Fibroblast of skin of left quadriceps (primary cell): ENCODE measurements around the gene TMEM208.

Source experiments
- DNase-seq, 2 experiments: peaks; one replicate each; pipeline ENCODE4 v3.0.0-alpha.2; 2013; ENCODE audit warnings: low read depth in 2 of 2

TMEM208 gene

DNA sequence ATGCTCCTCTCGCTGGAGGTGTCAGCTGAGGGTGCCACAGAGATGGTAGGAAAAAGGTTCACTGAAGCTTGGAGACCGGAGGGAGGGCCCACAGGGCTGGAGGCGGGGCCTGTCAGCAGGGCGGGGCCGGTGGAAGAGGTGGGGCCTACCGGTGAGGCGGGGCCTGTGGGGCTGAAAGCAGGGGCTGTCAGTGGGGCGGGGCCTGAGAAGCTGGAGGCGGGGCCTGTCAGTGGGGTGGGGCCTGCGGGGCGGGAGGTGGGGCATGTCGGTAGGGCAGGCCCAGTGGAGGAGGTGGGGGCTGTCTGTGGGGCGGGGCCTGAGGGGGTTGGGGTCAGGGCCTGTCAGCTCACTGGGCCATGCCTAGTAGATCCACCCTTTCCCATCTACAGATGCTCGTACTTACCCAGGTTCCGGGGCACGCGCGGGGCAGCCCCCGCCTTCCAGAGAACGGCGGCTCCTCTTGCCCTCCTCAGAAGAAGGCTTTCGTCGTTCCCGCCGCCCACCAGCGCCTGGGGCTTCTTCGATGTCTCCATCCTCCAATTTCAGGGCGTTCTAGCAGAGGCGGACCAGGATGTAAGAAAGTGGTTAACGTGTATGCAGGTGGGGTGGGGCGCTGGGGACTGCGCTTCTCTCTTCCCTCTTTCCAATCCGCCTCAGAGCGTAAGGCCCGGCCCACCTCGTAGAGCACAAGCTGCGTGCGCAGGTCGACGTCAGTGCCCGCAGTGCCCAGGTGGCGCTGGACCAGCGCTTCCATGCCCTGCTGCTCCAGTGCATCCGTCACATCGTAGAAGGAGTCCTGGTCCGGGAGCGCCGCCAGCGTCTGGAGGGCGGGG is 9.8 kb downstream of the TMEM208 start:
- DNase-seq = no peak

DNA sequence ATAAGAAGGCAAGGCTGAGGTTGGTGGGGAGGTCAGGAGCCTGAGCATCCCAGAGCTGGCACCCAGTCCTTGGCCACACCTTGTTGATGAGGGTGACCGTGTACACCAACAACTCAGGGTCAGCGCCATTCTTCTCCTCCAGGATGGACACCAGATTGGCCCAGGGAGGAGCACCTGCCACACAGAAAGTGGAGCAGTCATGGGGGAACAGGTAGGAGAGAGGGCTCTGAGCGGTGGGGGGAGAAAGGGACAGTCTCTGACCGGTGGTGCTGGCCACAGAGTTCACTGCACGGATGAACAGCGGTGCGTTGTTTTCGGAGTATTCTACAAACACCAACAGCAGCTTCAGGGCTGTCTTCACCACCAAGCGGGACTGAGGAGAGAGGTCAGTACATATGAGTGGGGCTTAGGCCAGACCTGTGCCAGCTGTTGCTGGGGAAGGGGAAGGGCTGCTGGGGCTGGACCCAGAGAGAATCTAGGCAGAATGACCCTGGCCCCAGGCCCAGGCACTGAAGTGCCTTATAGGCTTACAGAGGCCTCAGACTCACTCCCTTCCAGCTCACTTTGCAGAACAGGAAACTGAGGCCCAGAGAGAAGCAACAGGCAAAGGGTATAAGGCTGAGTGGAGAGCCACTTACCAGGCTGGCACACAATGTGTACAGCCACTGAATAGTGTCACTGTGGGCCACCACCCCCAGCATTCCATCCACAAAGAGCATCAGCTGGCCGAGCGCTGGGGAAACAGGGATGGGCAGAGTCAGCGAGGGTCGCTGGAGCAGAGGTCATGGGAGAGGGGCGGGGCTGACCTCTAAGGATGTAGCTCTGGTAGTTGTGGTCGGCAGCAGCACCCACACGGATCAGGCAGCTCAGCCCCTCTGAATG is 10.7 kb downstream of the TMEM208 start:
- no peak for DNase-seq

DNA sequence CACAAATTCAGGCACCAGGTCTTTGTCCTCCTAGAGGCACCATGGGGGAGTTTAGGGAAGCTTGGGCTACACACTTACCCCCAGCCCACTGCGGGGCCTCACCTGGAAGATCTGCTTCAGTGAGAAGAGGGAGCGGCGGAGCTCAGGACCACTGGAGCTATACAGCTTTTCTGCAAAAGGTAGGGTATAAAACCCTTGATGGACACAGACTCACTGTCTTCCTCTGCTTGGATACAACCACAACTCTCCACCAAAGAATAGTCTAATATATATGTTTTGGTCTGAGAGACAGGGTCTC is 11.3 kb downstream of the TMEM208 start:
- DNase-seq = no peak

DNA sequence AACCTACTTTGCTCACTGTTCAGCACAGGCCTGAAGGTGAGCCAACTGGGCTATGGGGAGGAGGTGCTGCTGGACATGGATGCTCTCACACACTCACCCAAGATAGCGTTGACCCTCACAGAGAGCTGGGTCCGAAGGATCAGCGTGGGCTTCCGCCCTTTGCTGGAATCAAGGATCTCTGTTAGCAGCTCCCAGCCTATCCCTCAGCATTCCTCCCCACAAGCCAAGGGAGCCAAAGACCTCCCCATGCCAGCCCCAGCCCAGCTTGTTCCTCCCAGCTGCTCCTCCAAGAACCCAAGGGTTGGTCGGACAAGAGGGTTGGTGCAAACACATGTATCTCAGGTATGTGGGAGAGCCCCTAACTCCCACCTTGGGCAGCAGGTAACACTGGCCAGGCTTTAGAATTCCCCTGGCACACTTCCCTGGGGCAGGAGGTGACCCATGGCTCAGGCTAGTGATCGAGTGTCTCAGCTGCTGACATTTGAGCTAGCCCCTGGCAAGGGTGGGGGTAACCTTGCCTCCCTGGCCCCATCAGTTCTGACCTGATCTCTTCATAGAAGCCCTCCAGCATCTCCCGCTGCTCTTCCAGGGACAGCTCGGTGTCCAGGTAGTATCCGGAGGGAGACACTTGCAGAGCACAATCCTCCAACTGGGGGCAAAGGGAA is 12.0 kb downstream of the TMEM208 start:
- no peak for DNase-seq

DNA sequence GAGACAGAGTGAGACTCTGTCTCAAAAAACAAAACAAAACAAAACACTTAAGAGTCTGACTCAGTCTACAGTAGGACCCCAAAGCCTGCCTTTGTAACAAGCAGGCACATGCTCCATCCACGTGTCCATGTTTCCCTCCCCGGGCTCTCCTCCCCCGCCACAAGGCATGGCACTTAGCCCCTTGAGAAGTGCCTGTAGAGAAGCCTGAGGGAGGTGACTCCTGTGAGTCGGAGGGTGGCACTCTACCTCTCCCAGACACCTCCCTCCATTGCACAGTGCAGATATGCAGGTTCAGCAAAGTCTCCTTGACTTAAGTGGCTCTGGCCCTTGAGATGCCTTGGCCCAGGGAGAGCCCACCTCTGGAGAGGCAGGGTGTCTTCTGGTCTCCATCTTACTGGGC is 13.6 kb downstream of the TMEM208 start:
- DNase-seq = no peak

DNA sequence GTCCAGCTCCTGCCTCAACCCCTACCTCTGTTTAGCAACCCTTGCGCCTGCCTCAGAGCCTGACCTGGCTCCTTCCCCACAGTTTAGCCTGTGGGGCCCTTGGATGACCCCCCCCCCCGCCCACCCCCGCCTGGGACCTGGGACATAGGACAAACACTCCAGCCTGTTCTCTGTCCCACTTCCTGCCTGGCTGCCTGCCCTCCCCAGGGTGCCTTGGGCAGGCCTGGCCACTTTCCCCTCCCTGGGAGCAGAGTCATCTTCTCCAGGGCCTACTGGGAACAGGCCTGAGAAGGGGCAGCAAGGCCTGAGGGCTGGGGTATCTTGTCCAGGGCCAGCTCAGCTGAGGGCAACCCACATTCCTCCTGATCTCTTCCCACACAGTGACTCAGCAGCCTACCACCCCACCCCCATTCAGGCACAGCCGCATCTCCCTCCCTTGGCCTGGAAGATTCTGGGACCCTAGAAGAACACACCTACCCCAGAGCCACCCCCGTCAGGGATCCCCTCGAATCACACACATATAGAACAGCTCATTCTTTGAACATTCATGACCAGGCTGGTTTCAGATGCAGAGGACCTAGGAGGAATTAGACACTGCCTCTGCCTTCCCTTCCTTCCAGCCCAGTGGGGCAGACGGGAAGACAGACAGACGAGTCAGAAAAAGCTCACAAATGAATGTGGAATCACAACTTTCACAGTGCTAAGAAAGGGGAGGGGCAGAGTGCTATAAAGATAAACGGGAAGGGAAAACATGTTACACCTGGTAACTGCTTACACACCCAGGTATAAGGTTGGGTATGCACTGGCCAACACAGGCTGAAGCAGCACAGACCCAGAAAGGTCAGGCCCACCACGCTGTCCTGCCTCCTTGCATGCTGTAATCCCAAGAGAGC is 14.3 kb downstream of the TMEM208 start:
- DNase-seq = peak; percentile 51 to 52

DNA sequence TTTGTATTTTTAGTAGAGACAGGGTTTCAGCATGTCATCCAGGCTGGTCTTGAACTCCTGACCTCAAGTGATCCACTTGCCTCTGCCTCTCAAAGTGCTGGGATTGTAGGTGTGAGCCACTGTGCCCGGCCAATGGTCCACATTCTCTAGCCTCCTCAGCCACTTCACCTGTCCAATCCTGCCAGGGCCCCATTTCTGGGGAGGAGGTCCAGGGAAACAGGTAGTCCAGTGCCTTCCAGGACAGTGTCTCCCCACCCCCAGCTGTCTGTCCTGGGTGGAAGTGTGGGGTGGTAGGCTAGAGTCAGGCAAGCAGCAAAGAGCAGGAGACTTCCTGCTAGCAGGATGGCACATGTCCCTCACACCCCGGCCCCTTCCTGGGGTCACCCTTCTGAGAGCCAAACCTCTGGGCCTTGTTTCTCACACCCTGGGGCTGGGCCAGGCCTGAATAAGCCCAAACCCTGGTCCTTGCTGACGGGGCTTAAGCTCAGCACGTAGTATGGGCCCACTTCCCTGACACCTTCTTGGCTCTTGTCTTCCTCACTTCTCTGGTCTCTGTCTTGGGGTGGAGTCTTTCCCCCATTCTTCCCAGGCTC is 15.3 kb downstream of the TMEM208 start:
- no peak for DNase-seq

DNA sequence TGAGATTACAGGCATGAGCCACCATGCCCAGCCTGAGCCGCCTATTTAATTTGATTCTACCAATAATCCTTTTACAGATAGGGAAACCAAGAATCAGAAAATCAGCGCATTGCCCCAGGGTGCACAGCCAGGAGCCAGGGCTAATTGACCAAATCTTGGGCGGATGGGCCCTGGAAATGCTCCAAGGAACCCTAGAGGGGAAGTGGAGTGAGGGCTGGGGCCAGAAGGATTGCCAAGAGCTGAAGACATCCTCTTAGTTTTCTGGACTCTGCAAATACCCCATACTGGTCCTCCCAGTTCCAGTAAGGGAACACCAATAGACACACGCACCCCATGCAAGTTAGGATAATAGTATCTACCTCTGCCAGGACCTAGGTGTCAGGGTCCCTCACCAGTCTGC is 16.6 kb downstream of the TMEM208 start:
- no peak for DNase-seq

DNA sequence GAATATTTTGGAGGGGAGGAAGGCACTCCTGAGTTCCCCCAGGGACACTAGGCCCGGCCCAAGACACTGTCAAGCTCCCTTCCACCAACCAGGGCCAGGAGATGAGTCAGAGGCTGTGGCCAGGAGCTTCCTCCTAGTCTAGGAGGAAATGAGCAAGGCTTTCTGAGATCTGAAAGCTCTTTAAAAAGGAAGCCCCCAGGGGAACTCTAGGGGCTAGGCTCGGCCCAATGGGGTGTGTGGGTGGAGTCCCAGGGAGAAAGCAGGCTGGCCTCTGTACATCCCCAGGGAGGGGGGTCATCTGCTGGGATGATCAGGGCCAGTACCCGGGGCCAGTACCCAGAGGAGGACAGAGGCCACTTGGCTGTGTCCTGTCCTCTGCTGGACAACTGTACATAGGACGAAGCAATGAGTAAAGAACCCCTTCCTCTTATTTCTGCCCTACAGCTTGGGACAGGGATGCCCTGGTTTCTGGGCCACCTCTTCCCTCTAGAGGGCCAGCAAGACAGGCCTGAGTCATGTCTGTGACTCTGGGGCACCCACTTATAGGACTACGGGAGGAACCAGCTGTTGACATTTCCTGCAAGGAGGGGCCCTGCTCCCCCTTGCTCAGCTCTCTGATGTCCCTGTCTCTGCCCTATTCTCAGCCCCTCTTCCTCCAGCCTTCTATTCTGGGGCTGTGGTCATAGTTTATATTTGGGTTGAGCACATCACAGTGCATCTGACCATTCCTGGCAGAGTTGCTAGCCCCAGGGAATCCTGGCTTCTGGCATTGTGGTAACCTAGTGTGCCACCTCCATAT is 17.7 kb downstream of the TMEM208 start:
- DNase-seq = peak; percentile 78

DNA sequence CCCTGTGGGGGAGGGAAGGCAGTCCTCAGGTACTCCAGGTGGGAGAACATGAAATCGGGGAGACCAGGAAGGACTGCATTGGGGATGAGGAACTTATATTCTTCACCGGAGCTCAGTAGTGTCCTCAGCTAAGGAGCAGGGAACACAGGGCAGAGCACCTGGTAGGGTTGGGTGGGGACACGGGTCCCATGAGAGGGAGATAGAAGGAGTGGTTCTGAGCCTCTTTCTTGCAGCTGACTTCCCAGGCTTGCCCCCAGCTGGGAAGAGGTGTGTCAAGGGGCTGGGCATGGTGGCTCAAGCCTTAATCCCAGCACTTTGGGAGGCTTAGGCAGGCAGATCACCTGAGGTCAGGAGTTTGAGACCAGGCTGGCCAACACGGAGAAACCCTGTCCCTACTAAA is 18.3 kb downstream of the TMEM208 start:
- no peak for DNase-seq

DNA sequence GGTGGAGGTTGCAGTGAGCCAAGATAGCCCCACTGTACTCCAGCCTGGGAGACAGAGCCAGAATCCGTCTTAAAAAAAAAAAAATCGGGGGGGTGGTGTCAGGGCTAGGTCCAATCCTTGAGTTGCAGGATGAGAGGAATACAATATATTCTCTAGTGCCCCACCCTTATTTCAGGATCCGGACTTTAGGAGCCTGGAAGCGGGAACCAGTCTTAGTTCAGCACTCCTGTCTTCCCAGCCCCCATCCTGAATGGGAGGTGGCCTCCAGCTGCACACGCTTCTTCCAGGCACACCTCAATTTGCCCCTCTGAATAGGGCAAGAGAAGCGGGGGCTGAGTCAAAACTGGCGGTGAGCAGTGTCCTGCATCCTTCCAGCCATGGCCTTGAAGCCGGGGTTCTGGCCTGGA is 18.7 kb downstream of the TMEM208 start:
- DNase-seq = no peak

DNA sequence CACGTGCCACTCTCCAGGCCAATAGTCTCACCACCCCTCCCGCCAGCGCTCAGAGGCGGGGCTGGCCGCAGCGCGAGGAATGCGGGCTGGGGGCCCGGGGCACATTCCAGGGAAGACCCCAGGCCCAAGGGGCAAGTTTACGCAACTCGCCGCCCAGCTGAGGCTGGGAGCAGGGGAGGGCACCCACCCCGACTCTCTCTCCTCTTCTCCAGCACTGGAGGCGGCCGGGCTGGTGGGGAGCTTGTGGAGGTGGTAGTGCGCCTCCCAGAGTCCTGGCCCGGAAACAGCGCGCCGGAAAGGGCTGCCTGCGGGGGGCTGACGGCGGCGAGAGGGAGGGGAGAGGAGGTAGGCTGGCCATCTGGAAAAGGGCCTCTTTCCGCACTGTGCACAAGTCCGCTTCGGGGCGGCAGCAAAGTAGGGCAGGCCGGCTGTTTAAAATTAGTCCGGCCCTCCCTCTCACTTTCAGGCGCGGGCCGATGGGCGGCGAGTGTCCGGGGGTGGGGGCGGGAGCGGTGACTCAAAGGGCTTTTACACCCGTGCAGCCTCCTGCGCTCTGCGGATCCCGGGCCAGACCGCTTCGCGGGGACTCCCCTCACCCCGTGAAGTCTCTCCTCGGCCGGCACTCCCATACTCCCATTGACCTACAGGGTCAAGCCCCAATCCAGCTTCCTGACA is 19.3 kb downstream of the TMEM208 start:
- DNase-seq = peak in 1 of 2 experiments; percentile 65

DNA sequence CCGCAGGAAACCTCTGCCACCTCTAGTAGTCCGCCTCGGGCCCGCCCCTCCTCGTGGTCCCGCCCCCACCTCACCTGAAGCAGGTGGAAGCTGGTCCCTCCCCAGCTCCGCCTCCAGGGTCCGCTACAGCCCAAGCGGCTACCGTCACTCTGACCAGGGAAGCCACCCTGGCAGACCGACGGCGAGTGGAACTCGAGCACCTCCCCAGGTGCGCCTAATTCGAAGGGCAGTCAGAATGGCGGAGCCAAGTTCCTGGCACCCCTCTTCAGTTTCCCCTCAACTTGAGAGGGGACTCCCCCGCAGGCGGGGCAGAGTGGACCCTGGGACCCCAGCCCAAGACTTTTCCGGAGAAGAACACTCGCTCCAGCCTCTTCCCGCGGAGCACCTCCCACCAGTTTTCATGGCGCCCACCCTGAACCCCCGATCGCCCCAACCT is 19.8 kb downstream of the TMEM208 start:
- DNase-seq = no peak

DNA sequence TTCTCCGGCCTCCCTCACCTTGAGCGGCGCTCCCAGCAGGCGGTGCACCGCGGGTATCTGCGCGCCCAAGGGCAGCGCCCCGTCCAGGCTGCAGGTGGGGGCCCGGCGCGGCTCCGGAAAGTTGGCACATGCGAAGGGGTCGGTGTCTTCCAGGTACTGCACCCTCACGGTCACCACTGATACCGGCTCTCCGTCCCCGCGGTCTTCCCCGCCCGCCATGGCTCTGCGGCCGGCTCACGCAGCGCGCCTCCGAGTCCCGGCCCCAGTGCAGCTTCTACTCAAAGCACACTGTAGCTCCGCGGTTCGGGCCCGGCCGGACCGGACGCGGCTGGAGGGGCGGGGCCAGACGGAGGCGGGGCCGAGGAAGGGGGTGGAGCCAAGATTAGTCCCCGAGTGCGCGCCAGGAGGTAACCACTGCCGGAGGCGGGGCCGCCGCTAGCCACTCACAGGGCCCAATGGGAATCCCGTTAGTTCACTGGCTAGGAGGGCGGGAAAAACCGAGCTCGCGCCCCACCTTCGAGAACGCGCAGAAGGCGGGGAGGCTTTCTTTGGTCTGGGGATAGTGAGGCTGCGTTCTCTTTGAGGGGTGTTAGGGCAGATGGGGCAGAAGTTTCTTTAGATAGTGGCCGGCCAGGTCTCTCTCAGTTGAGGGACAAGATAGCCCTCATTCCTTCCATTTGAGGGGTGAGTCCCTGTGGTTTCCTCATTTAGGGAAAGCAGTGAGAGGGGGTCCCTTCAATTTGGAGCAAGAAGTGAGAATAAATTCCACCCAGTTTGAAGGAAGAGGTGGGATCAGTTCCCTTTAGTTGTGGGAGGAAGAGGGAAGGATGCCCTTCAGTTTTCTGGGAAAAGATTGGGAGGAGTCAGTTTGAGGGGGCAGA is 20.5 kb downstream of the TMEM208 start, which contains the start of gene FHOD1:
Gene FHOD1, minus strand, starts transcription at position 290 of the 881 bp plus-strand sequence. Its CDS starts 71 bp downstream, at position 219.
- DNase-seq = peak; percentile 86 to 87

DNA sequence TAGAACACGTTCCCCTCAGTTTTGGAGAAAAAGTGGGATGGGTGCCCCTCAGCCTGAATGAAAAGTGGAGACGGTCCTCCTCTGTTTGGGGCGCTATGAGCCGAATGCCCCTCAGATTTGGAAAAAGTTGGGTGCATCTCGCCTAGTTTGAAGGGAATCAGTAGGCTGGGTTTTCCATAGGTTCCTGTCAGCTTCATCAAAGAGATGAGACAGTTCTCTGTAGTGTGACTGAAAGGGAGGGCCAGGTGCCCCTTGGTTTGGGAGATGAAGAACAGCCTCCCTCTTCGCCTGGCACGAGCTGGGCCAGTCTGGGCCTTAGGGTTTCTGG is 21.1 kb downstream of the TMEM208 start:
- DNase-seq = no peak

DNA sequence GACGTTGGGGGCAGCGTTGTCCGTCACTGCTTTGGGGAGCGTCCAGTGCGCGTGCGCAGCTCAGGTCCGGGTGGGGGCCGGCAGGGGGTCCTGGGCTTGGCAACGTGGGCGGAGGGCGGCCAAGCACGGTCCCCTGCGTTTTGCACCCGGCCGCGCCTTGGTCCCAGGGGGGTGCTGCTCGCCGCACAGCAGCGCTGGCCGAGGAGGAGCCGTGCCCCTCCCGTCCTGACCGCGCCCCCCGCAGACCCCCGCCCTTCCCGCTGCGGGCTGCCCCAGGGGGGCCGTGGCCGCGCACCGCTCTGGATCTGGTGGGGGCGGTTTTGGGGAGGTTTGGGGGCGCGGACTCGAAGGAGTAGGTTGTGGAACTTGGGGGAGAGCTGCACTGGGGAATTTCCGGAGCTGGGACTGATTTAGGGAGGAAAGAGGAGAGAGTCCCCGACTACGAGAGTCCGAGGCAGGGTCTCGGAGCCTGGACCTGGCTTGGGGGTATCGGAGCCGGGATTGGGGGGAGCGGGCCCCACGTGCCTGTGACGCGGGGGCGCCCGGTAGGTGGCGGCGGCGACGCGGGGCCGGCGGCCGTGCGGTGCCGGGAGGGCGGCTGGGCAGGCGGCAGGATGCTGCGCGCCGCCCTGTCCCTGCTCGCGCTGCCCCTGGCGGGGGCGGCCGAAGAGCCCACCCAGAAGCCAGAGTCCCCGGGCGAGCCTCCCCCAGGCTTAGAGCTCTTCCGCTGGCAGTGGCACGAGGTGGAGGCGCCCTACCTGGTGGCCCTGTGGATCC is 21.7 kb downstream of the TMEM208 start, which contains the start of gene SLC9A5:
Gene SLC9A5, plus strand, starts transcription at position 579 of the 777 bp plus-strand sequence. Its CDS starts 36 bp downstream, at position 615.
- no peak for DNase-seq

DNA sequence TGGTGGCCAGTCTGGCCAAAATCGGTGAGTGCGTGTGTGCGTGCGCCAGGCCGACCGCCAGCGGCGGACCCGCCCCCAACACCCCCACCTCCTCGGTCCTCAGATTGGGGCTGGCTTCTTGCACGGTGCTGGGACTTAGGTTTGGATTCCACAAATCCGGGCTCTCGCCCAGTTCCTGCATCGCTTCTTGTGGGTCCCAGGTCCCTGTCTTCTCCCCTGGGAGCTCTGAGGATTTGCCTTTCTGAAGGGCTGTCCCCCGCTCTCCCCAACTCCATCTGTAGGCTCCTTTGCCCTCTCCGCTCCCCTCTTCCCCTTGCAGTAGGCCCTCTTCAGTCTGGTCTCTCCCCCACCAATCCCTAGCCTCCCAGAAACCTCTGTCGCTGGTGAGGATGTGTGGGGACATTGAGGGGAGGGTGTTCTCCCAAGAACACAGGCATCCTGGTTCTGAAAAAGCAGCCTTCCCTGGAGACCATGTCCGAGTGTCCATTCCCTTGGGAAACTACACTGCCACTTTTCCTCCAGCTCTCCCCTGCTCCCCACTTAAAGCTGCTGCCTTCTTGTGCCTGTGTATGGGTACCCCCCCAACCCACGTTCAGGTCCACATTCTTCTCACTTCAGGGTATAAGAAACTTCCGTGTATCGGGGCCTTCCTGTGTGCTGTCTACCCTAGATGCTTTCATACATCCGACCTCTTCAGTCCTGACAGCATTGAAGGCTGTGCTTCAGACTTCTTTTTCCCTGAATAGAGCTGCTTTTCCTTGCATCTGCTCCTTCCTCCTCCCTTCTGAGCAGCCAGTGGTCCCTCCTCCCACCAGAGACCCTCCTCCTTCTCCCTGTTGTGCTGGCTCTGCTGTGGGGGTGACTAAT is 22.5 kb downstream of the TMEM208 start:
- DNase-seq = no peak
